ENCODE data around the gene PPM1H.

The PPM1H gene

DNA sequence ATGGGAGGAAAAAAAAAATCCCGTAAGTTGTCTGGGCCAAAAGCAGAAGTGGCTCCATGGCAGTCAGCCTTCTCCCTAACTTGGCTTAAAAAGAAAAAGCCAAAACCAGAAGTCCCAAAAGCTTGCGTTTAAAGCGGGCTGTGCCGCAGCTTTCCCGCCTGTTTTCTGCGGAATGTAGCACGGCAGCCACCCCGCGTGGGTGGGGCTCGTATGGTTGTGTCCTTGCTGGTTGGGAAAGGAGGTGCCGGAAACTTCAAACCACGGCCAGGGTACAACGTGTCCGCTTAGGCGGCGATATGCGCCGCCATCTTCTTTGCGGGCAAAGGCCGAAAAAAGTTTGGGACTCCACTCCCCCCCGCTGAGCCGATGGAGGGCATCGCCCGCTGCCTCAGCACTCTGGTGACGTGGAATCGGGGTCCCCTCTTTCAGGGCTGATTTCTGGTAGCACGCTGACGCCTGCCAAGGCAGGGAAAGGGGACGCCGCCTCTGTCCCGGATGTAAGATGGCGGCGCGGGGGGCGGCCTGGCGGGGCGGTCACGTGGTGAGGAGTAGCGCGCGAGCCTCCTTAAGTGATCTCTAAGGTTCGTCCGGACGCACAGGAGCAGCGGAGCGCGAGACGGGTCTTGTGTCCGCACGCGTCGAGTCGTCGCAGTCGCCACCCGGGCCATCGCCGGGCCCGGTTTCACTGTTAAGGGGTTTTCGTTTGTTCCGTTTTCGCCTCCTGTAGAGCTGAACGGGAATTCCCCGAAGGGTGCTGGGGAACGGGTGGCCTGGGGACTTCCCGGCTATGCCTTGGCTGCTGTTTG is 332.5 kb downstream of the PPM1H start:
- H4K5ac ChIP-seq (ENCODE audit: low read length) = peak overlapping the region; percentile 56
- H3K4me2 ChIP-seq (ENCODE audit: low read length) = peak overlapping the region; percentile 76
- H2AK5ac ChIP-seq (ENCODE audit: low read length) = no peak overlapping the region
- H3K9ac ChIP-seq (ENCODE audit: low read length) = peak overlapping the region; percentile 99
- peak overlapping the region; percentile 93 for H2BK5ac ChIP-seq (ENCODE audit: low read length)
- peak overlapping the region; percentile 92 for H3K18ac ChIP-seq (ENCODE audit: low read length)
- peaks cover 5% of the 10 kb centered on the region for H3K4me1 ChIP-seq (ENCODE audit: control insufficient read depth, low read depth, low read length)
- H3K23ac ChIP-seq (ENCODE audit: low read length) = no peak overlapping the region
- H3K56ac ChIP-seq (ENCODE audit: low read length) = peak overlapping the region; percentile 99
- peaks cover 38% of the 10 kb centered on the region for H3K79me2 ChIP-seq (ENCODE audit: control insufficient read depth, insufficient read depth, low read length)
- H3K27ac ChIP-seq (ENCODE audit: low read depth, low read length) = peak overlapping the region; percentile 100
- H2BK15ac ChIP-seq (replicated peaks; ENCODE audit: low read depth) = no peak overlapping the region
- H3K36me3 ChIP-seq (ENCODE audit: control insufficient read depth, insufficient read depth, low read length) = no peaks in the 10 kb centered on the region
- peak; percentile 96 for DNase-seq
- H3K4me3 ChIP-seq (ENCODE audit: low read length) = peak overlapping the region; percentile 96
- no peaks in the 10 kb centered on the region for H3K27me3 ChIP-seq (ENCODE audit: insufficient read depth, low read length, poor library complexity)
- H3K79me1 ChIP-seq (ENCODE audit: low read length) = peaks cover 3% of the 10 kb centered on the region
- WGBS (ENCODE audit: extremely low coverage, insufficient coverage, low lambda C conversion rate) = no CpG with 5 or more reads among the region's 66 CpGs
- H4K8ac ChIP-seq (ENCODE audit: low read depth, low read length) = peak overlapping the region; percentile 96
- peak overlapping the region; percentile 90 for H3K4ac ChIP-seq (ENCODE audit: low read depth, low read length)
- H2BK120ac ChIP-seq (ENCODE audit: low read depth, low read length) = peak overlapping the region; percentile 29

DNA sequence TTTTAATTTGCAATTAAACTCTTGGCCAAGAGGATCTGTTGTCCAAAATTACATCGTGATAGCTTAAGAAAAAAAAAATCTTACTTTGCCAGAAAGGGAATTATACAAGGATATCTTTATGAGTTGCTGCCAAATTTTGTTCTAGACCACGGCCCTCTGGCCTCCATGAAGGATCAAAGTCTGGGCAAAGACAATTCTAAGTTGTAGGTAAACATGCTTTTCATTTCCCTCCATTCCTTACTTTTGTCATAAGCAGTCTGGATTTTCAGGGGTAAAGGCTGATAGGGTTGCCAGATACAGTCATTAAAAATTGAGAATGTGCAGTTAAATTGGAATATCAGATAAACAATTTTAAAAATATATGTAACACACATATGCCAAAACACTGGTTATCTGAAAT is 333.2 kb downstream of the PPM1H start:
- H3K4me3 ChIP-seq (ENCODE audit: low read length) = no peak overlapping the region
- no peaks in the 10 kb centered on the region for H3K27me3 ChIP-seq (ENCODE audit: insufficient read depth, low read length, poor library complexity)
- peak overlapping the region; percentile 47 for H3K56ac ChIP-seq (ENCODE audit: low read length)
- H3K4ac ChIP-seq (ENCODE audit: low read depth, low read length) = no peak overlapping the region
- no peak for DNase-seq
- no peak overlapping the region for H2BK5ac ChIP-seq (ENCODE audit: low read length)
- no peak overlapping the region for H4K8ac ChIP-seq (ENCODE audit: low read depth, low read length)
- H4K5ac ChIP-seq (ENCODE audit: low read length) = no peak overlapping the region
- H3K4me2 ChIP-seq (ENCODE audit: low read length) = no peak overlapping the region
- H3K18ac ChIP-seq (ENCODE audit: low read length) = peak overlapping the region; percentile 75
- H3K27ac ChIP-seq (ENCODE audit: low read depth, low read length) = no peak overlapping the region
- H3K79me1 ChIP-seq (ENCODE audit: low read length) = peaks cover 3% of the 10 kb centered on the region
- WGBS (ENCODE audit: extremely low coverage, insufficient coverage, low lambda C conversion rate) = no CpG with 5 or more reads among the region's 2 CpGs
- no peak overlapping the region for H2AK5ac ChIP-seq (ENCODE audit: low read length)
- no peak overlapping the region for H2BK15ac ChIP-seq (replicated peaks; ENCODE audit: low read depth)
- no peaks in the 10 kb centered on the region for H3K36me3 ChIP-seq (ENCODE audit: control insufficient read depth, insufficient read depth, low read length)
- H3K4me1 ChIP-seq (ENCODE audit: control insufficient read depth, low read depth, low read length) = peaks cover 5% of the 10 kb centered on the region
- no peak overlapping the region for H2BK120ac ChIP-seq (ENCODE audit: low read depth, low read length)
- peaks cover 36% of the 10 kb centered on the region for H3K79me2 ChIP-seq (ENCODE audit: control insufficient read depth, insufficient read depth, low read length)
- peak overlapping the region; percentile 56 for H3K9ac ChIP-seq (ENCODE audit: low read length)
- no peak overlapping the region for H3K23ac ChIP-seq (ENCODE audit: low read length)

DNA sequence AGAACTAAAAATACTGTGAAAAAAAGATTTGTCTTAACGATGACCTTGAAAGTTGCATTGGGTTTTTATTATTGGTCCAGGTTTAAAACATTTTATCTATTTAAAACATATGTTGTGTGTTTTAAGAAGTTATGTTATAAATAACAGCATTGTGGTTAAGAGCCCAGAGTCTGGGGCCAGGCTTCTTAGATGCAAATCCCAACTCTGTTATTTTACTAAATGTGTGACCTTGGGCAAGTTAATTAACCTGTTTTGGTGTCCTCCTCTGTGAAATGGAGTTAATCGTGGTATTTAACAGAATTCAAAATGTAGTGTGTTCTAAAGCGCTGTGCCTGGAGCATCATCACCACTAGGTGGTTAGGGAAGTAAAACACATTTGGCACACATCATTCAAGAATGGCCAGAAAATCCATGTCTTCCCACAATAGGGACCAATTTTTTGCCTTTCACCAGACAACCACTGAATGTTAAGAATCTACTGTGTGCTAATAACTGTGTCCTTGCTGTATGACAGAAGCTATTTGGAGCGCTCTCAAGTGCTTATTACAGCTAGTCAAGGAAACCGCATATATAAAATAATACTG is 335.0 kb downstream of the PPM1H start:
- no peak overlapping the region for H4K8ac ChIP-seq (ENCODE audit: low read depth, low read length)
- no peaks in the 10 kb centered on the region for H3K36me3 ChIP-seq (ENCODE audit: control insufficient read depth, insufficient read depth, low read length)
- no peak overlapping the region for H3K4me3 ChIP-seq (ENCODE audit: low read length)
- H3K9ac ChIP-seq (ENCODE audit: low read length) = no peak overlapping the region
- WGBS (ENCODE audit: extremely low coverage, insufficient coverage, low lambda C conversion rate) = no CpG with 5 or more reads among the region's 5 CpGs
- H3K79me1 ChIP-seq (ENCODE audit: low read length) = no peaks in the 10 kb centered on the region
- H3K27me3 ChIP-seq (ENCODE audit: insufficient read depth, low read length, poor library complexity) = no peaks in the 10 kb centered on the region
- H2BK120ac ChIP-seq (ENCODE audit: low read depth, low read length) = no peak overlapping the region
- no peak overlapping the region for H2BK5ac ChIP-seq (ENCODE audit: low read length)
- no peak overlapping the region for H2BK15ac ChIP-seq (replicated peaks; ENCODE audit: low read depth)
- no peak overlapping the region for H3K18ac ChIP-seq (ENCODE audit: low read length)
- H3K23ac ChIP-seq (ENCODE audit: low read length) = no peak overlapping the region
- peaks cover 21% of the 10 kb centered on the region for H3K79me2 ChIP-seq (ENCODE audit: control insufficient read depth, insufficient read depth, low read length)
- no peak overlapping the region for H3K56ac ChIP-seq (ENCODE audit: low read length)
- H3K4me2 ChIP-seq (ENCODE audit: low read length) = no peak overlapping the region
- H4K5ac ChIP-seq (ENCODE audit: low read length) = no peak overlapping the region
- H3K27ac ChIP-seq (ENCODE audit: low read depth, low read length) = no peak overlapping the region
- DNase-seq = no peak
- peaks cover 2% of the 10 kb centered on the region for H3K4me1 ChIP-seq (ENCODE audit: control insufficient read depth, low read depth, low read length)
- H2AK5ac ChIP-seq (ENCODE audit: low read length) = no peak overlapping the region
- no peak overlapping the region for H3K4ac ChIP-seq (ENCODE audit: low read depth, low read length)

DNA sequence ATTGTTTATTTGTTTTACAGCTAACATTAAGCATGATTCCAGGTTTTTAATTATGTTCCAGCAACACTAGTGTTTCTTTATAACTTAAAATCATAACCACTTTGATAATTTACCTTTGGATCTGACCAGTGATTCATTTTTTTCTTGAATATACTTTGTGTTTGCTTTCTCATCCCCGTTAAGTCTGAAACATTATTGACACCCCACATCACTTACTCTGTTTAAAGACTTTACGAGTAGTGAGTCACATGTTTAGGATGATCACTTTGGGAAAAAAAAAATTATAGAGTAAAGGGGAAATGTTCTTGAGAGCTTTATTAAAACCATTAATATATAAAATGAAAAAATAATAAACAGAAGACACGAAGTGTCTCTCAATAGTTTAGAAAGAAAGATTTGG is 336.1 kb downstream of the PPM1H start:
- no peak overlapping the region for H3K56ac ChIP-seq (ENCODE audit: low read length)
- H3K27ac ChIP-seq (ENCODE audit: low read depth, low read length) = no peak overlapping the region
- no peak overlapping the region for H3K18ac ChIP-seq (ENCODE audit: low read length)
- no peak overlapping the region for H3K4me3 ChIP-seq (ENCODE audit: low read length)
- no peak overlapping the region for H2BK120ac ChIP-seq (ENCODE audit: low read depth, low read length)
- H2AK5ac ChIP-seq (ENCODE audit: low read length) = no peak overlapping the region
- no peaks in the 10 kb centered on the region for H3K27me3 ChIP-seq (ENCODE audit: insufficient read depth, low read length, poor library complexity)
- H4K5ac ChIP-seq (ENCODE audit: low read length) = no peak overlapping the region
- DNase-seq = no peak
- H2BK15ac ChIP-seq (replicated peaks; ENCODE audit: low read depth) = no peak overlapping the region
- WGBS (ENCODE audit: extremely low coverage, insufficient coverage, low lambda C conversion rate) = no CpG with 5 or more reads among the region's 3 CpGs
- H3K4me2 ChIP-seq (ENCODE audit: low read length) = no peak overlapping the region
- H3K9ac ChIP-seq (ENCODE audit: low read length) = no peak overlapping the region
- H3K4ac ChIP-seq (ENCODE audit: low read depth, low read length) = no peak overlapping the region
- H3K79me2 ChIP-seq (ENCODE audit: control insufficient read depth, insufficient read depth, low read length) = peaks cover 10% of the 10 kb centered on the region
- H3K4me1 ChIP-seq (ENCODE audit: control insufficient read depth, low read depth, low read length) = peaks cover 2% of the 10 kb centered on the region
- H3K79me1 ChIP-seq (ENCODE audit: low read length) = no peaks in the 10 kb centered on the region
- no peak overlapping the region for H2BK5ac ChIP-seq (ENCODE audit: low read length)
- H3K23ac ChIP-seq (ENCODE audit: low read length) = no peak overlapping the region
- no peaks in the 10 kb centered on the region for H3K36me3 ChIP-seq (ENCODE audit: control insufficient read depth, insufficient read depth, low read length)
- H4K8ac ChIP-seq (ENCODE audit: low read depth, low read length) = no peak overlapping the region

DNA sequence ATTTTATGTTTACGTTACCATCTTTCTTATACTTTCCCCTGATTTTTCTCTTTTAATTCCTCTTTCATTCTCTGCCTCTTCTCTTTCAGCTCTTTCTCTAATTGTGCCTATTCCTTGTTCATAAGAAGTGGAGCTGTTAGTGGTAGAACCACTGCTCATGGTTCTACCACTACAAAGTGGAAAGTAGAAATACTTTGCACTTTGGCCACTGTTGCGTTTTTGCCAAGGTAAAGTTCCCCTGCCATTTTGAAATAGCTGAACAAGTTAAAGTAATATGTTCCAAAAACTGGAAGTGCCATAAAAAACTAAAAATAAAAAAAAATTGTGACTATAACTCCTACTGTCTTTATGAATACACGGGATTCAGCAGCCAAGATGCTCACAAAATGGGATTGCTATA is 337.7 kb downstream of the PPM1H start:
- Histone ChIP-seq H3K56ac (ENCODE audit: low read length) (no peak overlapping the region), H3K18ac (ENCODE audit: low read length) (no peak overlapping the region), H3K9ac (ENCODE audit: low read length) (no peak overlapping the region), H3K4ac (ENCODE audit: low read depth, low read length) (no peak overlapping the region), H3K23ac (ENCODE audit: low read length) (no peak overlapping the region), H3K27me3 (ENCODE audit: insufficient read depth, low read length, poor library complexity) (no peaks in the 10 kb centered on the region), H4K5ac (ENCODE audit: low read length) (no peak overlapping the region), H3K27ac (ENCODE audit: low read depth, low read length) (no peak overlapping the region), H3K36me3 (ENCODE audit: control insufficient read depth, insufficient read depth, low read length) (no peaks in the 10 kb centered on the region), H3K4me3 (ENCODE audit: low read length) (no peak overlapping the region), H3K79me2 (ENCODE audit: control insufficient read depth, insufficient read depth, low read length) (no peaks in the 10 kb centered on the region), H2BK15ac (replicated peaks; ENCODE audit: low read depth) (no peak overlapping the region), H2BK120ac (ENCODE audit: low read depth, low read length) (no peak overlapping the region), H3K4me2 (ENCODE audit: low read length) (no peak overlapping the region), H2AK5ac (ENCODE audit: low read length) (no peak overlapping the region), H2BK5ac (ENCODE audit: low read length) (no peak overlapping the region), H4K8ac (ENCODE audit: low read depth, low read length) (no peak overlapping the region), H3K4me1 (ENCODE audit: control insufficient read depth, low read depth, low read length) (peaks cover 2% of the 10 kb centered on the region), H3K79me1 (ENCODE audit: low read length) (no peaks in the 10 kb centered on the region)
- DNase-seq = no peak
- WGBS (ENCODE audit: extremely low coverage, insufficient coverage, low lambda C conversion rate) = 100% methylated on average over 1 of the region's 3 CpGs
